Right lobe of liver (tissue), 6 donors: ENCODE measurements around the gene CHN1. TPM values are rescaled to one million over a fixed set of nuclear protein-coding genes. Genes with fewer than 3 reads are reported as not detected.

Experiments
- ATAC-seq, 4 donors: fragments of 200-7000 bp; cut with Tn5 transposase; one replicate each; pipeline ENCODE4 v1.9.1; 2020; ENCODE audit warnings: mild to moderate bottlenecking in 4 of 4, moderate library complexity in 4 of 4
- DNase-seq, 3 donors: peaks; one replicate each; pipeline ENCODE4 v3.0.0-alpha.2; 2020
- H3K27ac ChIP-seq, 3 donors: fragments of 200-600 bp; one replicate each; pipeline ENCODE4 v1.8.0; 2022
- H3K27me3 ChIP-seq, 2 donors: fragments of 200-600 bp; one replicate each; pipeline ENCODE4 v1.8.0; 2022
- H3K36me3 ChIP-seq, 4 donors: fragments of 200-600 bp; sonication (generic) in 1 of 4; one replicate each; pipeline versions ENCODE4 v1.5.1 to v1.8.0; 2017 to 2022; ENCODE audit warnings: control low read depth in 1 of 4
- H3K4me1 ChIP-seq, 4 donors: fragments of 200-600 bp; sonication (generic) in 1 of 4; one replicate each; pipeline versions ENCODE4 v1.5.1 to v1.8.0; 2017 to 2022; ENCODE audit warnings: control low read depth in 1 of 4
- H3K4me3 ChIP-seq, 3 donors: fragments of 200-600 bp; one replicate each; pipeline ENCODE4 v1.8.0; 2022
- H3K9me3 ChIP-seq, 4 donors: fragments of 200-600 bp; sonication (generic) in 1 of 4; one replicate each; pipeline versions ENCODE4 v1.5.1 to v1.8.0; 2017 to 2022; ENCODE audit warnings: control low read depth in 1 of 4
- POLR2A ChIP-seq: fragments of 450-650 bp; IDR thresholded peaks from one replicate; pipeline ENCODE4 v1.6.1; 2017; ENCODE audit warnings: antibody characterized with exemption, mild to moderate bottlenecking
- WGBS: methylation state at CpG from one replicate; pipeline ENCODE4 v1.1.6; 2018; ENCODE audit warnings: low coverage, low lambda C conversion rate; ENCODE audit not compliant: insufficient coverage; ENCODE audit errors: missing lambda C conversion rate; 5-methylcytosine and 5-hydroxymethylcytosine counted together
- intact Hi-C, 2 donors: fragments of 100-400 bp; cut with DNase I; formaldehyde crosslinking; loops; one replicate each; pipeline versions ENCODE4 v1.11.2 to v1.14.1; 2022
- total RNA-seq, 6 experiments: library from RNA; depleted of rRNA in 2 of 6; stranded (reverse); fragments of >200 nt in 2 of 6; fragmentation: NEBNext Ultra II Directional in 3 of 6; extraction: Animal tissue kit (Norgen Biotek cat#: 25700) in 3 of 6; gene quantifications; one replicate each; pipeline versions ENCODE4 v1.1.0 to v1.2.4, GENCODE V29; 2016 to 2023
- TF ChIP-seq, protein P1 (sequence below), 4 donors: fragments of 200-600 bp in 3 of 4; fragments of 450-650 bp in 1 of 4; IDR thresholded peaks; one replicate each; pipeline versions ENCODE4 v1.5.1 to v1.8.0; 2016 to 2022; ENCODE audit warnings: antibody characterized with exemption in 4 of 4, mild to moderate bottlenecking in 2 of 4
- donor health status: DM: no; HTN: yes; CAD: no.
- donor health status: DM: no; HTN: no; CAD: no.
- donor health status: DM: no; HTN: no; CAD: no.
- donor health status: DM: no; HTN: yes; CAD: no.
- donor health status: DM: no; HTN: yes; CAD: no.

The CHN1 gene
- total RNA-seq, 6 experiments from 2014 or later: 1.0 to 2.8 (median 1.4) TPM

DNA sequence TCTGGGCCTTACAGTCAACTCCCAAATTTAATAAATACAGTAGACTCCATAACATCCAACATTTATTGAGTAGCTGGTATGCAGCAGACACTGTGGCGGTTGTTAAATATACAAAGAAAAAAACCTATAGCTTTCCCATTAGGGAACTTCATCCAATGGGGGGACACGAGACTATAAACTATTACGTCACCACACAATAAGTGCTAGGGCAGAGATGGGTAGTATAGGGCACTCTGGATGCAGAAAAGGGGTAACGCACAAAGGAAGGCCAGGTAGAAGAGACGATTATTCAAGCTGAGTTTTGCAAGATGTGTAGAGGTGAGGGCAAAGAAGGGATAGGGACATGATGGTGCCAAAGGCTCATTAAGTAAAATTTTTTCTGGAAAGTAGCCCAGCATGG, 10.8 kb downstream of the CHN1 start:
- ATAC-seq: no peak
- no peaks in the 10 kb centered on the region for H3K27me3 ChIP-seq
- WGBS: 97% methylated on average over 5 of the region's 5 CpGs
- TF ChIP-seq, protein P1, sequence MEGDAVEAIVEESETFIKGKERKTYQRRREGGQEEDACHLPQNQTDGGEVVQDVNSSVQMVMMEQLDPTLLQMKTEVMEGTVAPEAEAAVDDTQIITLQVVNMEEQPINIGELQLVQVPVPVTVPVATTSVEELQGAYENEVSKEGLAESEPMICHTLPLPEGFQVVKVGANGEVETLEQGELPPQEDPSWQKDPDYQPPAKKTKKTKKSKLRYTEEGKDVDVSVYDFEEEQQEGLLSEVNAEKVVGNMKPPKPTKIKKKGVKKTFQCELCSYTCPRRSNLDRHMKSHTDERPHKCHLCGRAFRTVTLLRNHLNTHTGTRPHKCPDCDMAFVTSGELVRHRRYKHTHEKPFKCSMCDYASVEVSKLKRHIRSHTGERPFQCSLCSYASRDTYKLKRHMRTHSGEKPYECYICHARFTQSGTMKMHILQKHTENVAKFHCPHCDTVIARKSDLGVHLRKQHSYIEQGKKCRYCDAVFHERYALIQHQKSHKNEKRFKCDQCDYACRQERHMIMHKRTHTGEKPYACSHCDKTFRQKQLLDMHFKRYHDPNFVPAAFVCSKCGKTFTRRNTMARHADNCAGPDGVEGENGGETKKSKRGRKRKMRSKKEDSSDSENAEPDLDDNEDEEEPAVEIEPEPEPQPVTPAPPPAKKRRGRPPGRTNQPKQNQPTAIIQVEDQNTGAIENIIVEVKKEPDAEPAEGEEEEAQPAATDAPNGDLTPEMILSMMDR (IDR thresholded peaks at IDR 0.05): no peak
- TF ChIP-seq POLR2A: no peak
- H3K27ac ChIP-seq: no peak overlapping the region
- DNase-seq: no peak
- H3K4me3 ChIP-seq: no peak overlapping the region
- no peaks in the 10 kb centered on the region for H3K9me3 ChIP-seq
- no peaks in the 10 kb centered on the region for H3K36me3 ChIP-seq
- no peaks in the 10 kb centered on the region for H3K4me1 ChIP-seq
- intact Hi-C loops: no loop called here

DNA sequence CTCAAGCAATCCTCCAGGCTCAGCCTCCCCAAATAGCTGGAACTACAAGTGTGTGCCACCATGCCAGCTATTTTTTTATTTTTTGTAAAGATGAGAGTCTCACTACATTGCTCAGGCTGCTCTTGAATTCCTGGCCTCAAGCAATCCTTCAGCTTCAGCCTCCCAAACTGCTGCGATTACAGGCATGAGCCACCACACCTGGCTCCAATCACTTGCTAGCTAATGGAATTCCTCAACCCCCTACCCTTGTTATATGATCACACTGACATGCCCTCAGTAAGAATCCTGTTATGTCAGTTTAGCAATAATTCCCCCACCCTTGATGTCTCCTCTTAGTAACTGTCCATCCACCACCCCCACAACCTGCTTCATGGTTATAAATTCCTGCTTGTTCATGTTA, 12.3 kb downstream of the CHN1 start:
- TF ChIP-seq, protein P1 (IDR thresholded peaks at IDR 0.05): no peak
- TF ChIP-seq POLR2A: no peak
- Histone ChIP-seq H3K27me3 (no peaks in the 10 kb centered on the region), H3K4me3 (no peak overlapping the region), H3K36me3 (no peaks in the 10 kb centered on the region), H3K4me1 (no peaks in the 10 kb centered on the region), H3K9me3 (no peaks in the 10 kb centered on the region), H3K27ac (no peak overlapping the region)
- no peak for DNase-seq
- intact Hi-C loops: no loop called here
- no peak for ATAC-seq
- WGBS: 100% methylated on average over 1 of the region's 1 CpG

DNA sequence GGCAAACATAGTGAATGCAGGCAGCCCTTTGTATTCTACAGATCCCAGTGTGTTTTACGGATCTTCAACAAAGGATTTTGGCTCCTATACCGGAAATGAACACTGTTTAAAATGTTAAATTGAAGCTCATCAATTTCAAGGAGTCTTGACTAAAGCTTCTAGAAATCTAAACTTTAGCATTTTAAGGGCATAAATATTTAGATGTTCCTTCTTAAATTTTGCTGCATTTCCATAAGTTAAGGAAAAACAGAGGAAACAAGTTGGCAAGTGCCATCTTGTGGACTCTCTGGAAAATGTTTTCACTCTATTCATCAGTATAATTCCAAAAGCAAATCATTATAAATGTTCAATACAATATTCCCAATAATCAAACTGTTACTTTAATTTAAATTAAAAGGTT, 19.6 kb downstream of the CHN1 start:
- Histone ChIP-seq H3K27me3 (no peaks in the 10 kb centered on the region), H3K4me3 (no peak overlapping the region), H3K36me3 (no peaks in the 10 kb centered on the region), H3K9me3 (no peaks in the 10 kb centered on the region), H3K4me1 (no peaks in the 10 kb centered on the region), H3K27ac (no peak overlapping the region)
- 72% methylated on average over 2 of the region's 2 CpGs for WGBS
- TF ChIP-seq, protein P1 (IDR thresholded peaks at IDR 0.05): peak; percentile 50 to 57 (median 56)
- no peak for TF ChIP-seq POLR2A
- DNase-seq (no peak), ATAC-seq (peak in 1 of 4 donors; percentile 39)
- intact Hi-C loops: loop anchor here (5.0 kb wide), 1 partner anchor 213 kb away; no protein-coding TSS in a partner anchor

DNA sequence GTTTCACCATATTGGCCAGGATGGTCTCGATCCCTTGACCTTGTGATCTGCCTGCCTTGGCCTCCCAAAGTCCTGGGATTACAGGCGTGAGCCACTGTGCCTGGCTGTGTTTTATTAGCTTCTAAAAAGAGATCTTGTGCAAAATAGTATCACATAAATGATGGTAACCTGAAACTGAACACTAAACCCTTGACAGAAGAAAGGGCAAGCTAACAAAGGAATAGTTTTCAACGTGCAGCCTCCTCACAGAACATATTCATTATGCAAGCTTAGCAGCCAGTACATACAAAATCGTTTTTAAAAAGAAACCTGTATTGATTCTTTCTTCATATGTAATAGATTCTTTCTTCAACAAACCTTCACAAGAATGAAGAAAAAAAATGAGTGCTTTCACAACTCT, 20.6 kb downstream of the CHN1 start:
- Histone ChIP-seq H3K9me3 (no peaks in the 10 kb centered on the region), H3K36me3 (no peaks in the 10 kb centered on the region), H3K4me3 (no peak overlapping the region), H3K27me3 (no peaks in the 10 kb centered on the region), H3K4me1 (no peaks in the 10 kb centered on the region), H3K27ac (no peak overlapping the region)
- ATAC-seq (no peak), DNase-seq (no peak)
- TF ChIP-seq, protein P1 (IDR thresholded peaks at IDR 0.05): no peak
- 64% methylated on average over 4 of the region's 4 CpGs for WGBS
- intact Hi-C loops: no loop called here

GRCh38 chr2:174981331-174981730, 23.9 kb downstream of the CHN1 start:
- no peak for ATAC-seq
- TF ChIP-seq, protein P1 (IDR thresholded peaks at IDR 0.05): no peak
- TF ChIP-seq POLR2A: no peak
- intact Hi-C loops: no loop called here
- no peaks in the 10 kb centered on the region for H3K4me1 ChIP-seq
- no peak for DNase-seq
- no peaks in the 10 kb centered on the region for H3K27me3 ChIP-seq
- 81% methylated on average over 2 of the region's 2 CpGs for WGBS
- H3K9me3 ChIP-seq: no peaks in the 10 kb centered on the region
- H3K4me3 ChIP-seq: no peak overlapping the region
- no peak overlapping the region for H3K27ac ChIP-seq
- no peaks in the 10 kb centered on the region for H3K36me3 ChIP-seq
